Stimulated activated CD8-positive, alpha-beta memory T cell treated with anti-CD3 and anti-CD28 coated beads, Interleukin-4, amount 100 ng/mL, for 4 hours (primary cell): ENCODE measurements around the gene EPB41L1.

ENCODE experiments used
- DNase-seq, 2 donors: peaks; one replicate each; pipeline ENCODE4 v3.0.0-alpha.2; 2020; ENCODE audit warnings: low read depth in 2 of 2, low spot score in 1 of 2

The EPB41L1 gene

GRCh38 chr20:36255445-36255844 is 100.9 kb downstream of the EPB41L1 start:
- DNase-seq: no peak

GRCh38 chr20:36259177-36260061 is 104.9 kb downstream of the EPB41L1 start:
- no peak for DNase-seq

GRCh38 chr20:36260316-36260715 is 105.8 kb downstream of the EPB41L1 start:
- no peak for DNase-seq

- DNase-seq: no peak
Measured at GRCh38 chr20:36261389-36262105, 107.0 kb downstream of the EPB41L1 start.

GRCh38 chr20:36262440-36262839 is 107.9 kb downstream of the EPB41L1 start:
- no peak for DNase-seq

- no peak for DNase-seq
Measured at GRCh38 chr20:36264426-36265246, 110.1 kb downstream of the EPB41L1 start.

GRCh38 chr20:36266189-36266588 is 111.6 kb downstream of the EPB41L1 start:
- no peak for DNase-seq

- DNase-seq: no peak
Measured at GRCh38 chr20:36267605-36268381, 113.3 kb downstream of the EPB41L1 start.

GRCh38 chr20:36268440-36269342 is 114.2 kb downstream of the EPB41L1 start:
- DNase-seq: no peak

- no peak for DNase-seq
Measured at GRCh38 chr20:36269507-36269906, 115.0 kb downstream of the EPB41L1 start.

GRCh38 chr20:36270744-36271638 is 116.5 kb downstream of the EPB41L1 start:
- no peak for DNase-seq

- DNase-seq: no peak
Measured at GRCh38 chr20:36271639-36272546, 117.4 kb downstream of the EPB41L1 start.

- no peak for DNase-seq
Measured at GRCh38 chr20:36272547-36273220, 118.1 kb downstream of the EPB41L1 start.

GRCh38 chr20:36273414-36274180 is 119.1 kb downstream of the EPB41L1 start:
- no peak for DNase-seq

GRCh38 chr20:36274181-36274841 is 119.8 kb downstream of the EPB41L1 start:
- no peak for DNase-seq

GRCh38 chr20:36275011-36275410 is 120.5 kb downstream of the EPB41L1 start:
- no peak for DNase-seq
